Coronary artery (tissue), 2 donors: Measurements from ENCODE around the gene SLC37A2.

Source experiments
- DNase-seq: peaks from one replicate; pipeline ENCODE4 v3.0.0-alpha.2; 2017; ENCODE audit warnings: low spot score
- H3K27ac ChIP-seq, 2 donors: fragments of 200-600 bp; sonication (generic); one replicate each; pipeline ENCODE4 v1.5.1; 2016 to 2019
- H3K4me3 ChIP-seq: fragments of 200-600 bp; sonication (generic); 2 replicates; pipeline ENCODE4 v1.5.1; 2016; ENCODE audit warnings: mild to moderate bottlenecking, moderate library complexity
- TF ChIP-seq, protein P1 (sequence below): fragments of 200-600 bp; sonication (generic); IDR thresholded peaks from one replicate; pipeline ENCODE4 v1.5.1; 2019; ENCODE audit warnings: antibody characterized with exemption

The SLC37A2 gene

DNA sequence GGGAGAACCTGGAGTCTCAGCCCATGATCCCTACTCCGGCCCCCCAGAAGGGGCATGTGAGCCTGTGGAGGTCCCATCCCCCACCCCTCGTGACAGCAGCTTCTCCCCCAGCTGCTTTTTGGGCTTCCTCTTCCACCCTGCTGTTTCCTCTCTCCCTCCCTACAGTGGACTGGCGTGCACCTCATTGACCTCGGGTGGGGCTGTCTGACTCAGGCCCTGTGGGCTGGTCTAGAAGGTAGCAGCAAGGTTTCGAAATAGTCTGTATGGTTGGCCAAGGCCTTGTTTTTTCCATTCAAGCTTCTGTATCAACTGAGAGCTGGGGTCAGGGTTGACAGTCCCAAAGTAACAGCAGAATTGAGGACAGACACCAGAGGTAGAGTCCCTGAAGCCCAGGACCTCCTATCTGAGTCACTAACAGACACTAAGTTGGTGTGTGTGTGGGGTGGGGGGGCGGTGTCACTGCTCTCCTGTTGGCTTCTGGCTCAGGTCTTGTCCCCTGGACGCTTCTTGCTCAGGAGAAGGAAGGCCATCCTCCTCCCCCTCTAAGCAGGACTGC, 7.7 kb downstream of the SLC37A2 start:
- H3K27ac ChIP-seq: peak overlapping the region; percentile 31 to 79
- H3K4me3 ChIP-seq: no peak overlapping the region
- peak; percentile 77 for DNase-seq
- TF ChIP-seq, protein P1, sequence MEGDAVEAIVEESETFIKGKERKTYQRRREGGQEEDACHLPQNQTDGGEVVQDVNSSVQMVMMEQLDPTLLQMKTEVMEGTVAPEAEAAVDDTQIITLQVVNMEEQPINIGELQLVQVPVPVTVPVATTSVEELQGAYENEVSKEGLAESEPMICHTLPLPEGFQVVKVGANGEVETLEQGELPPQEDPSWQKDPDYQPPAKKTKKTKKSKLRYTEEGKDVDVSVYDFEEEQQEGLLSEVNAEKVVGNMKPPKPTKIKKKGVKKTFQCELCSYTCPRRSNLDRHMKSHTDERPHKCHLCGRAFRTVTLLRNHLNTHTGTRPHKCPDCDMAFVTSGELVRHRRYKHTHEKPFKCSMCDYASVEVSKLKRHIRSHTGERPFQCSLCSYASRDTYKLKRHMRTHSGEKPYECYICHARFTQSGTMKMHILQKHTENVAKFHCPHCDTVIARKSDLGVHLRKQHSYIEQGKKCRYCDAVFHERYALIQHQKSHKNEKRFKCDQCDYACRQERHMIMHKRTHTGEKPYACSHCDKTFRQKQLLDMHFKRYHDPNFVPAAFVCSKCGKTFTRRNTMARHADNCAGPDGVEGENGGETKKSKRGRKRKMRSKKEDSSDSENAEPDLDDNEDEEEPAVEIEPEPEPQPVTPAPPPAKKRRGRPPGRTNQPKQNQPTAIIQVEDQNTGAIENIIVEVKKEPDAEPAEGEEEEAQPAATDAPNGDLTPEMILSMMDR: no peak

DNA sequence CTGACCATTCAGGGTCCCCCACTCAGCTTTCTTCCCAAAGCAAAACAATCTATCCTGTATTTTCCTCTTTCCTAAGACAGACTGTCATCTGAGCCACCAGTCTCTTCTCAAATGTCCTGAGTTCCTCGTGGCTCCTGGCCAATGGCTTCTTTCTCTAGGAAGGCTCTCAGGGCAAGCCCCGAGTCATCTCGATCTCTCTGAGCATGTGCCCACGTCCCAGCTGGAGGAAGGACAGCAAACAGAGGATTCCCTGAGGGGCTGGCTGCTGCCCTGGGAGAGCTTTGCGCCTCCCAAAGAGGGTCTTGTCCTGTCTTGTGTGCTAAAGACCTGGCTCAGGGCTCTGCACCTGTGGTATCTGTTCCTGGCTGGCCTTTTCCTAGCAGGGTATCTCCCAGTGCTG, 8.3 kb downstream of the SLC37A2 start:
- TF ChIP-seq, protein P1: no peak
- Histone ChIP-seq H3K4me3 (no peak overlapping the region), H3K27ac (peak overlapping the region in 1 of 2 donors; percentile 79)
- DNase-seq: no peak

DNA sequence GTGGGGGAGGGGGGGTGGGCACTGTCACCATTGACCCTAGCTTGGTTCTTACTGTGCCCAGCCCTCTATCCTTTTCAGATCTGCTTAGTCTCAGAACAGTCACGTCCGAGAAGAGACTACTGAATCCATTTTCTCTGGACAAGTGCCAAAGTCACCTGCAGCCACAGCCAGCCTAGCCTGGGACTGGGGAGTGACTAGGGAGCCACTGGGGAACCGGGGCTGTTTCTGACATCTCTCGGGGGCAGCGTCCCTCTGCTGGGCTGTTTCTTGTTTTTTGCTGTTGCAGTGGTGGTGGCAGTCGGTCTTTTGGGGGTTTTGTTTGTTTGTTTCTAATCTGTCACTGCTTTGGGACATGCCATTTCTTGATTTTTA, 8.7 kb downstream of the SLC37A2 start:
- TF ChIP-seq, protein P1: no peak
- peak overlapping the region in 1 of 2 donors; percentile 79 for H3K27ac ChIP-seq
- no peak for DNase-seq
- H3K4me3 ChIP-seq: no peak overlapping the region

DNA sequence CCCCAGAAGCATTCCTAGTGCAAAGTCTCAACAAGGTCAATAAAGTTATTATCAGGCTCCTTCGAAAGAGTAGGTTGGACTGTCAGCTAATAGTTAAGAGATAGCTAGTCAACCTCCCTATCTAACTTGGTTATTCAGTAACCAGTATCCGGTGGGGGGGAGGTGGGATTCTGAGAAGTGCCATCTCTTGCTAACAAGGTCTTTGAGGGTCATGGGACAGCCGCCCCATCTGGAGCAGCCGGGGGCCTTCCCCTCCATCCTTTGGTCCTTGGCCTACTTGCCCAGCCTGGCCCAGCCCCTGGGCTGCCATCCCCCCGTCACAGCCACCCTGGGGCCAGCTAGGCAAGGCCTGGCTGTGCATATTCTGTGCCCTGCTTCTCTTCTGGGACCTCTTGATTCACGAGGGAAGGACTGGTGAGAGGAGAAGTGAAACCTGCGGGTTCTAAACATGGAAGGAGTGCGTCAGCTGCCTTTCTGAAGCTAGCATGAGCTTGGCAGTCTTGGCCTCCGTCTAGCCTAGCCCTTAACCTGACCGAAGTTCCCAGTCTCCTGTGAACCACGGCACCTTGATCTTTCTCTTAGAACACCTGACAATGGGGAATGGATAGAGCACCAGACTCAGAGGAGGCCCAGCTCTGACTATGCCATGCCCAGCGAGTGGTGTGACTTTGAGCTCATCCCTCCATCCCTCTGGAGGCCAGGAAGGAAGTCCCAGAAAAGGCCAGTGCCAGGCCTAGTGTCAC, 9.3 kb downstream of the SLC37A2 start:
- peak; percentile 71 for DNase-seq
- TF ChIP-seq, protein P1: no peak

DNA sequence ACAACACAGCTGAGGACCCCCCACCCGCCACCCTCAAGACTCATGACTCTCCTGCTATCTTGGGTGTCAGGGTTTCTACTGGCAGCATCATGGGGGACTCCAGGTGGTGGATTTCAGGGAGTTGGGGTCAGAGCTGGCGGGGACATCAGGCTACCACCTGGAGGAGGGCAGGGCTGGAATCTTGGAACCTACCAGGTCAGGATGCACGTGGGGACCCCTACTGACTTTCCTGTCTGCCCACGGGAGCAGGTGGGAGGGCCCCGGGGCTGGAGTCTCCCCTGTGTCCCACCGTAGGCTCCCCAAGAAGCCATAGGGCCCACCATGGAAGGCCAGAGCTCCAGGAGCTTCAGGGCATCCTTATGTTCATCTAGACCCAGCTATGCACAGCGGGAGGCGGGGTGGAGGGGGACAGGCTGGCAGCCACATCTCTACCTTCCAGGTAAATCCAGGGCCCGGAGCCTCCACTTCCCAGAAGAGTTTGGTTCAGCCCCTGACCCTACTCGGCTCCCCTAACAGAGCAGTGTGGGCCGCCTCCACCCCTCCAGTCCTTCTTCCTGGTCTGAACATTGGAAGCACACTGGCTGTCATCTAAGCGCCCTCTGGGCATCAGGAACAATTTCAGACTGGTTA, 10.0 kb downstream of the SLC37A2 start:
- peak overlapping the region; percentile 14 to 79 for H3K27ac ChIP-seq
- TF ChIP-seq, protein P1: no peak

More for the DNA sequence above, 9.3 kb downstream of the SLC37A2 start:
- Histone ChIP-seq H3K4me3 (no peak overlapping the region), H3K27ac (peak overlapping the region; percentile 14 to 79)

DNA sequence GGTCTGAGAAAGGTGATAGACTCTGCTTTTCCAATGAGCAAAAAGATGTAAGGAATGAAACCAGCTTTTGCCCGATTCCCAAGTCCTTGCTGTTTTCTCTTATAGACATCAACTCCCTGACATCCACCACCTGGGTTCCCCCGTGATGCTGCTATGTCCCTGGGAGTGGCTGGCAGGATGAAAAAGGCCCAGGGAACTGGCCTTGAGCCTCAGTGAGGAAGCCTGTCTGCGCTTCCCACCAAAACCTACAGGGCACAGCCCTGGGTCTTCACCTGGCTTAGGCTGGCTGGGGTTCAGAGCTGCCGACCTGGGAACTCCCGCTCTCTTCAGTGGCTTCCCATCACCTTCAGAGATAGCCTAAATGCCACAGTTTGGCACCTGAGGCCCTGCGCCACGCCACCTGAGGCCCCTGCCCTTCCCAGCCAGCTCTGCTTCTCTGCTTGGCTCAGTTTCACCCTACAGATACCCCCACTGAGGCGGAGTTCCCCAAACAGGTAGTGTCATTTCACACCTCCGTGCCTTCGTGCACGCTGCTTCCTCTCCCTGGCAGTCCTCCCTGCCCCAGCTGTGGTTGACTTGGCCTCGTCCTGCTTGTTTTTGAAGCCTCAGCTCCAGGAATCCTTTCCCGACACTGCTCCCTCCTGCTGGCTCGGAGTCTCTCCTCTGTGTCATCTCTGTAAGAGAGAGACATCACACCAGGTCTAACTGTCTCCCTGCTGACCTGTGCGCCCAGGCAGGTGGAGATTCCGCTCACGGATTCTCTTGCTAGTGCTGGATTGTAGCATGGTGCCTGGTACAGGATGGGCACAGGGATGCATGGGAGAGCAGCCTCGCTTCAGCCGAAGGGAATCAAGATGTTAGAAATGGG, 10.7 kb downstream of the SLC37A2 start:
- no peak overlapping the region for H3K27ac ChIP-seq
- H3K4me3 ChIP-seq: no peak overlapping the region
- TF ChIP-seq, protein P1: no peak
- no peak for DNase-seq

More for the DNA sequence above, 10.0 kb downstream of the SLC37A2 start:
- no peak overlapping the region for H3K4me3 ChIP-seq
- DNase-seq: peak; percentile 70
